Thoracic aorta (tissue), 2 donors: ENCODE measurements around the gene RSPO1. TPM values are rescaled to one million over a fixed set of nuclear protein-coding genes. Genes with fewer than 3 reads are reported as not detected.

Source experiments
- ATAC-seq: fragments of 150-250 bp; one replicate; pipeline ENCODE4 v1.8.0; 2017; ENCODE audit warnings: low read depth; ENCODE audit not compliant: insufficient number of reproducible peaks, low FRiP score
- DNase-seq: peaks from one replicate; pipeline ENCODE4 v3.0.0-alpha.2; 2020; ENCODE audit warnings: low spot score
- H3K27ac ChIP-seq, 2 donors: fragments of 200-600 bp; sonication (generic); 1 replicate in 1 of 2; 2 replicates in 1 of 2; pipeline ENCODE4 v1.5.1; 2016; ENCODE audit warnings: mild to moderate bottlenecking in 2 of 2, moderate library complexity in 2 of 2
- H3K27me3 ChIP-seq: fragments of 200-600 bp; sonication (generic); replicated peaks from 2 replicates; pipeline ENCODE4 v1.6.0; 2016; ENCODE audit warnings: mild to moderate bottlenecking; ENCODE audit not compliant: insufficient read depth
- H3K36me3 ChIP-seq: fragments of 200-600 bp; sonication (generic); one replicate; pipeline ENCODE4 v1.5.1; 2016
- H3K4me1 ChIP-seq, 2 donors: fragments of 200-600 bp; sonication (generic); 1 replicate in 1 of 2; 2 replicates in 1 of 2; pipeline versions ENCODE4 v1.5.1 to v1.6.0; 2016; ENCODE audit warnings: low read depth in 2 of 2, mild to moderate bottlenecking in 1 of 2; ENCODE audit not compliant: control insufficient read depth in 1 of 2
- H3K4me3 ChIP-seq: fragments of 200-600 bp; sonication (generic); 2 replicates; pipeline ENCODE4 v1.5.1; 2016; ENCODE audit warnings: mild to moderate bottlenecking
- H3K9me3 ChIP-seq: fragments of 200-600 bp; sonication (generic); 2 replicates; pipeline ENCODE4 v1.5.1; 2016
- CTCF ChIP-seq: fragments of 200-600 bp; sonication (generic); IDR thresholded peaks from one replicate; pipeline ENCODE4 v1.5.1; 2019; ENCODE audit warnings: antibody characterized with exemption
- total RNA-seq, 2 donors: library from RNA; depleted of rRNA; stranded (reverse); fragments of >200 nt; gene quantifications; one replicate each; pipeline versions ENCODE4 v1.1.0 to v1.2.3, GENCODE V29; 2016

The RSPO1 gene
- total RNA-seq, 2 donors from 2014 or later, result 0.42 to 0.95 TPM

GRCh38 chr1:37656026-37656425 is 21.3 kb upstream of the RSPO1 start:
- DNase-seq (no peak), ATAC-seq (no peak)
- no peak for TF ChIP-seq CTCF
- no peak overlapping the region for H3K4me3 ChIP-seq
- H3K36me3 ChIP-seq, result no peaks in the 10 kb centered on the region
- no peaks in the 10 kb centered on the region for H3K27me3 ChIP-seq
- no peaks in the 10 kb centered on the region for H3K9me3 ChIP-seq
- no peaks in the 10 kb centered on the region for H3K4me1 ChIP-seq
- H3K27ac ChIP-seq, result no peak overlapping the region

GRCh38 chr1:37655274-37655673 is 20.6 kb upstream of the RSPO1 start:
- TF ChIP-seq CTCF, result no peak
- no peak overlapping the region for H3K27ac ChIP-seq
- no peaks in the 10 kb centered on the region for H3K36me3 ChIP-seq

GRCh38 chr1:37653906-37654305 is 19.2 kb upstream of the RSPO1 start:
- H3K9me3 ChIP-seq, result no peaks in the 10 kb centered on the region
- H3K4me3 ChIP-seq, result no peak overlapping the region
- TF ChIP-seq CTCF, result no peak
- H3K36me3 ChIP-seq, result no peaks in the 10 kb centered on the region
- H3K4me1 ChIP-seq, result no peaks in the 10 kb centered on the region
- DNase-seq (no peak), ATAC-seq (no peak)
- H3K27me3 ChIP-seq, result no peaks in the 10 kb centered on the region
- H3K27ac ChIP-seq, result no peak overlapping the region

More at GRCh38 chr1:37655274-37655673, 20.6 kb upstream of the RSPO1 start:
- H3K9me3 ChIP-seq, result no peaks in the 10 kb centered on the region
- no peaks in the 10 kb centered on the region for H3K27me3 ChIP-seq
- ATAC-seq (no peak), DNase-seq (no peak)
- no peaks in the 10 kb centered on the region for H3K4me1 ChIP-seq
- no peak overlapping the region for H3K4me3 ChIP-seq

GRCh38 chr1:37652976-37653375 is 18.3 kb upstream of the RSPO1 start:
- DNase-seq (no peak), ATAC-seq (no peak)
- Histone ChIP-seq H3K27ac (no peak overlapping the region), H3K9me3 (no peaks in the 10 kb centered on the region), H3K36me3 (no peaks in the 10 kb centered on the region), H3K4me3 (no peak overlapping the region), H3K4me1 (no peaks in the 10 kb centered on the region), H3K27me3 (no peaks in the 10 kb centered on the region)
- TF ChIP-seq CTCF, result no peak

GRCh38 chr1:37651803-37652202 is 17.1 kb upstream of the RSPO1 start:
- Histone ChIP-seq H3K4me3 (no peak overlapping the region), H3K36me3 (no peaks in the 10 kb centered on the region), H3K27me3 (no peaks in the 10 kb centered on the region), H3K9me3 (no peaks in the 10 kb centered on the region), H3K4me1 (no peaks in the 10 kb centered on the region), H3K27ac (no peak overlapping the region)
- TF ChIP-seq CTCF, result no peak
- DNase-seq (no peak), ATAC-seq (no peak)
